Tibial nerve (tissue), 4 donors: ENCODE measurements around the gene KPNA4. TPM values are rescaled to one million over a fixed set of nuclear protein-coding genes. Genes with fewer than 3 reads are reported as not detected.

Experiments
- DNase-seq, 2 donors: peaks; one replicate each; pipeline ENCODE4 v3.0.0-alpha.2; 2019; ENCODE audit warnings: low spot score in 2 of 2
- H3K27ac ChIP-seq, 4 donors: fragments of 200-600 bp; sonication (generic) in 3 of 4; one replicate each; pipeline ENCODE4 v1.5.1; 2017 to 2019; ENCODE audit warnings: mild to moderate bottlenecking in 1 of 4
- H3K27me3 ChIP-seq, 2 donors: fragments of 200-600 bp; sonication (generic) in 1 of 2; one replicate each; pipeline versions ENCODE4 v1.5.1 to v1.6.0; 2017 to 2019
- H3K36me3 ChIP-seq, 3 donors: fragments of 200-600 bp; sonication (generic); one replicate each; pipeline ENCODE4 v1.5.1; 2018 to 2019
- H3K4me1 ChIP-seq, 4 donors: fragments of 200-600 bp; sonication (generic) in 3 of 4; one replicate each; pipeline ENCODE4 v1.5.1; 2017 to 2019
- H3K4me3 ChIP-seq, 4 donors: fragments of 200-600 bp; sonication (generic) in 3 of 4; one replicate each; pipeline ENCODE4 v1.5.1; 2017 to 2019; ENCODE audit warnings: mild to moderate bottlenecking in 1 of 4, moderate library complexity in 1 of 4
- H3K9me3 ChIP-seq, 4 donors: fragments of 200-600 bp; sonication (generic) in 3 of 4; one replicate each; pipeline ENCODE4 v1.5.1; 2017 to 2019
- EP300 ChIP-seq, 2 donors: sonication (generic); formaldehyde crosslinking; IDR thresholded peaks; one replicate each; pipeline ENCODE4 v1.6.1; 2017; ENCODE audit warnings: antibody characterized with exemption in 2 of 2, mild to moderate bottlenecking in 1 of 2
- POLR2A ChIP-seq, 2 donors: fragments of 450-650 bp; IDR thresholded peaks; one replicate each; pipeline ENCODE4 v1.6.1; 2017; ENCODE audit warnings: antibody characterized with exemption in 2 of 2, mild to moderate bottlenecking in 2 of 2, moderate library complexity in 2 of 2
- WGBS, 2 donors: methylation state at CpG; one replicate each; pipeline ENCODE4 v1.1.5; 2018; 5-methylcytosine and 5-hydroxymethylcytosine counted together
- total RNA-seq, 4 donors: library from RNA; depleted of rRNA; stranded (reverse); fragments of >200 nt; gene quantifications; one replicate each; pipeline ENCODE4 v1.1.0, GENCODE V29; 2016
- TF ChIP-seq, protein P1 (sequence below), 5 experiments: fragments of 200-600 bp in 3 of 5; fragments of 450-650 bp in 2 of 5; sonication (generic) in 3 of 5; IDR thresholded peaks; one replicate each; pipeline ENCODE4 v1.5.1; 2016 to 2019; ENCODE audit warnings: antibody characterized with exemption in 5 of 5, mild to moderate bottlenecking in 3 of 5, moderate library complexity in 2 of 5

Gene KPNA4
- total RNA-seq, 4 donors from 2014 or later: 27.0 to 32.4 (median 30.2) TPM

- H3K27ac ChIP-seq: no peak overlapping the region
- H3K4me1 ChIP-seq: no peaks in the 10 kb centered on the region
- no peaks in the 10 kb centered on the region for H3K36me3 ChIP-seq
- H3K4me3 ChIP-seq: no peak overlapping the region
- no peaks in the 10 kb centered on the region for H3K27me3 ChIP-seq
- peaks cover 0 to 5% (median 0%) of the 10 kb centered on the region in 4 donors for H3K9me3 ChIP-seq
- no peak for DNase-seq
- no peak for TF ChIP-seq EP300 (IDR thresholded peaks at IDR 0.05)
- no peak for TF ChIP-seq POLR2A (IDR thresholded peaks at IDR 0.05)
- TF ChIP-seq, protein P1, sequence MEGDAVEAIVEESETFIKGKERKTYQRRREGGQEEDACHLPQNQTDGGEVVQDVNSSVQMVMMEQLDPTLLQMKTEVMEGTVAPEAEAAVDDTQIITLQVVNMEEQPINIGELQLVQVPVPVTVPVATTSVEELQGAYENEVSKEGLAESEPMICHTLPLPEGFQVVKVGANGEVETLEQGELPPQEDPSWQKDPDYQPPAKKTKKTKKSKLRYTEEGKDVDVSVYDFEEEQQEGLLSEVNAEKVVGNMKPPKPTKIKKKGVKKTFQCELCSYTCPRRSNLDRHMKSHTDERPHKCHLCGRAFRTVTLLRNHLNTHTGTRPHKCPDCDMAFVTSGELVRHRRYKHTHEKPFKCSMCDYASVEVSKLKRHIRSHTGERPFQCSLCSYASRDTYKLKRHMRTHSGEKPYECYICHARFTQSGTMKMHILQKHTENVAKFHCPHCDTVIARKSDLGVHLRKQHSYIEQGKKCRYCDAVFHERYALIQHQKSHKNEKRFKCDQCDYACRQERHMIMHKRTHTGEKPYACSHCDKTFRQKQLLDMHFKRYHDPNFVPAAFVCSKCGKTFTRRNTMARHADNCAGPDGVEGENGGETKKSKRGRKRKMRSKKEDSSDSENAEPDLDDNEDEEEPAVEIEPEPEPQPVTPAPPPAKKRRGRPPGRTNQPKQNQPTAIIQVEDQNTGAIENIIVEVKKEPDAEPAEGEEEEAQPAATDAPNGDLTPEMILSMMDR (IDR thresholded peaks at IDR 0.05): no peak
- 81 to 84% methylated on average over 2 of the region's 2 CpGs for WGBS, 2 donors
Measured at GRCh38 chr3:160598865-160599264, 33.5 kb upstream of the KPNA4 start.

- TF ChIP-seq EP300 (IDR thresholded peaks at IDR 0.05) (no peak), POLR2A (IDR thresholded peaks at IDR 0.05) (no peak)
- TF ChIP-seq, protein P1 (IDR thresholded peaks at IDR 0.05): no peak
- no peaks in the 10 kb centered on the region for H3K4me1 ChIP-seq
Measured at GRCh38 chr3:160588023-160588422, 22.7 kb upstream of the KPNA4 start.

DNA sequence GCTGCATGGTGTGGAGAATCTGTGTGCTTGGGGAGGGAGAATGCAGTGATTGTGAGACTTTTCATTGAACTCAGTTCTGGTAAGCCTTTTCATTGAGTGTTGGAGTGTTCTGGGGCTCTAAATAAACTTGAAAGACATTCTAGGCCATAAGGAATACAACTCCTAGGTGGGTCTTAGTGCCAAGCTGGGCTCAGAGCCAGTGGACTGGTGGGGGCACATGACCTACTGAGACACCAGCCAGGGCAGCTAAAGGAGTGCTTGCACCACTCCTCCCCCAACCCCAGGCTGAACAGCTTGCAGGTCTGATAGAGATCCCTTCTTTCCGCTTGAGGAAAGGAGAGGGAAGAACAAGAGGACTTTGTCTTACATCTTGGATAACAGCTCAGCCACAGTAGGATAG is 21.7 kb upstream of the KPNA4 start:
- Histone ChIP-seq H3K9me3 (peaks cover 0 to 87% (median 5%) of the 10 kb centered on the region in 4 donors), H3K27me3 (no peaks in the 10 kb centered on the region), H3K36me3 (no peaks in the 10 kb centered on the region), H3K4me1 (no peaks in the 10 kb centered on the region), H3K4me3 (no peak overlapping the region), H3K27ac (no peak overlapping the region)
- WGBS, 2 donors: 100% methylated on average over 1 of the region's 1 CpG
- no peak for DNase-seq
- no peak for TF ChIP-seq EP300 (IDR thresholded peaks at IDR 0.05)
- TF ChIP-seq, protein P1 (IDR thresholded peaks at IDR 0.05): no peak
- no peak for TF ChIP-seq POLR2A (IDR thresholded peaks at IDR 0.05)

More at GRCh38 chr3:160588023-160588422, 22.7 kb upstream of the KPNA4 start:
- Histone ChIP-seq H3K36me3 (no peaks in the 10 kb centered on the region), H3K4me3 (no peak overlapping the region), H3K27me3 (no peaks in the 10 kb centered on the region), H3K27ac (no peak overlapping the region), H3K9me3 (peaks cover 0 to 85% (median 5%) of the 10 kb centered on the region in 4 donors)
- no peak for DNase-seq

- no peaks in the 10 kb centered on the region for H3K4me1 ChIP-seq
- no peak overlapping the region for H3K4me3 ChIP-seq
- 71 to 85% methylated on average over 3 of the region's 3 CpGs for WGBS, 2 donors
- no peak for DNase-seq
- no peaks in the 10 kb centered on the region for H3K36me3 ChIP-seq
- H3K9me3 ChIP-seq: peaks cover 0 to 88% (median 5%) of the 10 kb centered on the region in 4 donors
- TF ChIP-seq POLR2A (IDR thresholded peaks at IDR 0.05): no peak
- TF ChIP-seq, protein P1 (IDR thresholded peaks at IDR 0.05): no peak
- TF ChIP-seq EP300 (IDR thresholded peaks at IDR 0.05): no peak
- H3K27me3 ChIP-seq: no peaks in the 10 kb centered on the region
- H3K27ac ChIP-seq: no peak overlapping the region
Measured at GRCh38 chr3:160586679-160587078, 21.3 kb upstream of the KPNA4 start.

DNA sequence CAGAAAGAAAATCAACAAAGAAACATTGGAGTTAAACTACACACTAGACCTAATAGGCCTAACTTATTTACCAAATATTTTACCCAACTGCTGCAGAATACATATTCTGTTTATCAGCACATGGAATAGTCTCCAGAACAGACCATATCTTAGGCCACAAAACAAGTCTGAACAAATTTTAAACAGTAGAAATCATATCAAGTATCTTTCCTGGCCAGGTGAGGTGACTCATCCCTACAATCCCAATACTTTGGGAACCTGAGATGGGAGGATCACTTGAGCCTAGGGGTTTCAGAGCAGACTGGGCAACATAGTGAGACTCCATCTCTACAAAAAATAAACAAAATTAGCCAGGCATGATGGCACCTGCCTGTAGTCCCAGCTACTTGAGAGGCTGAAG is 18.1 kb upstream of the KPNA4 start:
- Histone ChIP-seq H3K27ac (no peak overlapping the region), H3K27me3 (no peaks in the 10 kb centered on the region), H3K4me3 (no peak overlapping the region), H3K36me3 (no peaks in the 10 kb centered on the region), H3K4me1 (no peaks in the 10 kb centered on the region), H3K9me3 (peaks cover 0 to 79% (median 2%) of the 10 kb centered on the region in 4 donors)
- DNase-seq: no peak
- TF ChIP-seq EP300 (IDR thresholded peaks at IDR 0.05): no peak
- no peak for TF ChIP-seq POLR2A (IDR thresholded peaks at IDR 0.05)
- TF ChIP-seq, protein P1 (IDR thresholded peaks at IDR 0.05): no peak
